ENCODE results near the gene DHRS4L2.
A peak's percentile ranks its signal among the peaks of the same experiment; 100 is the strongest.
"Not testable (repeated sequence)": the region's sequence is repeated elsewhere in the genome, so short reads cannot be mapped to it uniquely, and the experiment has no call there.

DHRS4L2 gene

DNA sequence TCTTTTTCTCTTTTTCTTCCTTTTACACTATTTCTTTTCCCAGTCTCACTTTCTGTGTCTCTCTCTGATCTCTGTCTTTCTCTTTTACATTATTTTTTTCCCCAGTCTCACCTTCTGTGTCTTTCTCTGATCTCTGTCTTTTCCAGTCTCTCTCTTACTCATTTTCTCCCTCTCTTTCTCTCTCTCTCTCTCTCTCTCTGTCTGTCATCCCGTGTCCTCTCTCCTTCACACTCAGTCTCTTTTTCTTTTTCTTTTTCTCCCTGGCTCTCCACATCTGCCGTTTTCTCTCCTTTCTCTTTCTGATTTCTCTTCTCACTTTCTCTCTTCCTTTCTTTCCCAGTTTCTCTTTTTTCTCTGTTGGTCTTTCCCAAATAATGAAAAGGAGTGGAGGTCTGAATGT is 22.3 kb downstream of the DHRS4L2 start:
- DNase-seq (ENCODE audit: insufficient read length, low spot score) (no peak), FAIRE-seq (no peak)
- TF ChIP-seq POLR2A (IDR thresholded peaks at IDR 0.05; ENCODE audit: low read depth, low read length), result no peak

- not testable (repeated sequence) for FAIRE-seq; DNase-seq (ENCODE audit: insufficient read length, low spot score)
Measured at GRCh38 chr14:24012726-24013273, 24.1 kb downstream of the DHRS4L2 start.

DNA sequence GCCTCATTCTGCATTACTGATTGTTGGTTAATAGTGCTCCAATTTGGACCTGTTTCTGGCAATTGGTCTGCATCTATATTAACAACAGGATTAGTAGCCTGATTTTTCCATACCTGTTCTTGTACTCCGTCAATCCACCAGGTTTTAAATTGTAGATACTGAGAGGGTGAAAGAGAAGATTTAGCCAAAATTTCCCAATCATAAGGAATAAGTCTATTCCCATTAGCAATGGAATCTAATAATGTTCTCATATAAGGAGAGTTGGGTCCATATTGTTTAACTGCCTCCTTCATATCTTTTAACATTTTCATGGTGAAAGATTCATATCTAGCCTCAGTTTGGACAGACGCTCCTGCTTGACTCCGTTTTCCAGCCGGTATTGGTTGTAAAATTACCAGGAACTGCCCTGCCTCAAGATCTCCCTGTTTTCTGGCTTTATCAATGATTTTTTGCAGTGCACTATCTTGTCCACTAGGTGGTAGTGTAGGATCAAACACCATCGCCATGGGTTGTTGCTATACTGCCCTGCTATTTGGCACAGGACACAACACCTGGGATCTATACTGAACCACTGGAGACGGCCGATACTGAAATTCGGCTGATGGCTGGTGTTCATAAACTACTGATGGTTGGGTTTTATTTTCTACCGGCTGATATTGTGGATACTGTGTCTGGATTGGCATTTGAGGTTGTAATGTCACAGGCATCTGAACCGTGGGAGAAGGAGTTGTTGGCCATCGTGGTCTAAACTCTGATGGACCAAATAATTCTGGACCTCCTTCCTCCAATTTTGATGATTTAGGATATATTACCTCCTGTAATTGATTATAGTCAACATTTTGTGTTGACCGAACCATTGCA is 25.2 kb downstream of the DHRS4L2 start:
- TF ChIP-seq POLR2A (IDR thresholded peaks at IDR 0.05; ENCODE audit: low read depth, low read length), result no peak
- FAIRE-seq (peak; percentile 41), DNase-seq (ENCODE audit: insufficient read length, low spot score) (peak; percentile 33)

DNA sequence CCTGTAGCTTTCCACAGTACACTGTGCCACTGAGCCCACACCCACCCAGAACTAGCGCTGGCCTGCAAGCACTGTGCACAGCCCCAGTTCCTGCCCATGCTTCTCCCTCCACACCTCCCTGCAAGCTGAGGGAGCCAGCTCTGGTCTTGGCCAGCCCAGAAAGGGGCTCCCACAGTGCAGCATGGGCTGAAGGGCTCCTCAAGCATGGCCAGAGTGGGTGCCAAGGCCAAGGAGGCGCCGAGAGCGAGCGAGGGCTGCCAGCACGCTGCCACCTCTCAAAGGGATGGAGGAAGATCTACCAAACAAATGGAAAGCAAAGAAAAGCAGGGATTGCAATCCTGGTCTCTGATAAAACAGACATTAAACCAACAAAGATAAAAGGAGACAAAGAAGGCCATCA is 27.0 kb downstream of the DHRS4L2 start:
- FAIRE-seq; DNase-seq (ENCODE audit: insufficient read length, low spot score): not testable (repeated sequence)

DNA sequence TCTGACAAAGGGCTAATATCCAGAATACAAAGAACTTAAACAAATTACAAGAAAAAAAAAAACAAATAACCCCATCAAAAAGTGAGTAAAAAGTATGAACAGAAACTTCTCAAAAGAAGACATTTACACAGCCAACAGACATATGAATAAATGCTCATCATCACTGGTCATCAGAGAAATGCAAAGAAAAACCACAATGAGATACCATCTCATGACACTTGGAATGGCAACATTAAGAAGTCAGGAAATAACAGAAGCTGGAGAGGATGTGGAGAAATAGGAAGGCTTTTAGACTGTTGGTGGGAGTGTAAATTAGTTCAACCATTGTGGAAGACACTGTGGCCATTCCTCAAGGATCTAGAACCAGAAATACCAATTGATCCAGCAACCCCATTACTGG is 30.2 kb downstream of the DHRS4L2 start:
- not testable (repeated sequence) for DNase-seq (ENCODE audit: insufficient read length, low spot score); FAIRE-seq

DNA sequence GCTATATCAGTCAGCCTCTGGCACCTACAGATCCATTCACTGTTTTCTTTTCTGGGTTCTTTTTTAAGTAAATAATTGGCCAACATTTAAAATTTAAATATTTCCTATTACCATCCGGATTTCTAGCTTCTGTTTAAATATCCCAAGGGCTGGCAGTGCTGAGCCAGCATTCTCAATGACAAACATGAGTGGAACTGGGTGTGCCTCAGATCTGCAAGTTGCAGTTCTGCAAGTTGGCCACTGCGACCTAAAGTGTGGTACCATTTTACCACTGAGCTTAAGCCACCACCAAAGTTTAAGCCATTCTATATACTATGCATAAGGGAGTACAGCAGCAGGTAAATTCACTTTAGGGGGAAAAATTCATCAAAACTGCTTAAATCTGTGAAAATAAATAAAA is 31.2 kb downstream of the DHRS4L2 start:
- DNase-seq (ENCODE audit: insufficient read length, low spot score), result not testable (repeated sequence)
- peak; percentile 62 for FAIRE-seq

DNA sequence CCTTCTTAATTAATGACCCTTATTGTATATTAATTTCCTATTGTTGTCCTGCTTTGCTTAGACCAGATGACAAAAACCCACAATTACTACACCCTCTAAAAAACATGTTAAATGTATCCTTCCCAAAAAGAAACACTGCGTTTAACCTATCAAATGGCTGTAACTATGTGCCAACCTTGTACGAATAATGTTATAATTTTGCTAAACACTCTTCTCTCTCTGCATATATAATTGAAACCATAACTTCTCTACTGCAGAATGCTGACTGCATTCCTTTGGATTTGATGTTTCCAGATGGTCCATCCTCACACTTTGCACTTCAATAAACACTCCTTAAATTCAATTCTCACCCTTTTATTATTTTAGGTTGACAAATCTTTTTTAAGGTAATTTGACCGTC is 31.8 kb downstream of the DHRS4L2 start:
- not testable (repeated sequence) for FAIRE-seq

GRCh38 chr14:24024939-24025418 is 36.2 kb downstream of the DHRS4L2 start:
- FAIRE-seq; DNase-seq (ENCODE audit: insufficient read length, low spot score): not testable (repeated sequence)

More for the DNA sequence above, 31.8 kb downstream of the DHRS4L2 start:
- not testable (repeated sequence) for DNase-seq (ENCODE audit: insufficient read length, low spot score)

DNA sequence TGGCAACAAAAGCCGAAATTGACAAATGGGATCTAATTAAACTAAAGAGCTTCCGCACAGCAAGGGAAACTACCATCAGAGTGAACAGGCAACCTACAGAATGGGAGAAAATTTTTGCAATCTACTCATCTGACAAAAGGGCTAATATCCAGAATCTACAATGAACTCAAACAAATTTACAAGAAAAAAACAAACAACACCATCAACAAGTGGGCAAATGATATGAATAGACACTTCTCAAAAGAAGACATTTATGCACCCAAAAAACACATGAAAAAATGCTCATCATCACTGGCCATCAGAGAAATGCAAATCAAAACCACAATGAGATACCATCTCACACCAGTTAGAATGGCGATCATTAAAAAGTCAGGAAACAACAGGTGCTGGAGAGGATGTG is 41.0 kb downstream of the DHRS4L2 start:
- FAIRE-seq; DNase-seq (ENCODE audit: insufficient read length, low spot score): not testable (repeated sequence)

DNA sequence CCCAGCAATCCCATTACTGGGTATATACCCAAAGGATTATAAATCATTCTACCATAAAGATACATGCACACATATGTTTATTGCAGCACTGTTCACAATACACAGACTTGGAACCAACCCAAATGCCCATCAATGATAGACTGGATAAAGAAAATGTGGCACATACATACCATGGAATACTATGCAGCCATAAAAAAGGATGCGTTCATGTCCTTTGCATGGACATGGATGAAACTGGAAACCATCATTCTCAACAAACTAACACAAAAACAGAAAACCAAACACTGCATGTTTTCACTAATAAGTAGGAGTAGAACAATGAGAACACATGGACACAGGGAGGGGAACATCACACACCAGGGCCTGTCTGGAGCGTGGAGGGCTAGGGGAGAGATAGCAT is 42.6 kb downstream of the DHRS4L2 start:
- FAIRE-seq, result not testable (repeated sequence)

GRCh38 chr14:24032727-24033418 is 44.1 kb downstream of the DHRS4L2 start:
- DNase-seq (ENCODE audit: insufficient read length, low spot score) (no peak), FAIRE-seq (no peak)
- no peak for TF ChIP-seq POLR2A (IDR thresholded peaks at IDR 0.05; ENCODE audit: low read depth, low read length)

More for the DNA sequence above, 42.6 kb downstream of the DHRS4L2 start:
- DNase-seq (ENCODE audit: insufficient read length, low spot score), result not testable (repeated sequence)

- not testable (repeated sequence) for DNase-seq (ENCODE audit: insufficient read length, low spot score); FAIRE-seq
Measured at GRCh38 chr14:24035769-24036168, 47.0 kb downstream of the DHRS4L2 start.

DNA sequence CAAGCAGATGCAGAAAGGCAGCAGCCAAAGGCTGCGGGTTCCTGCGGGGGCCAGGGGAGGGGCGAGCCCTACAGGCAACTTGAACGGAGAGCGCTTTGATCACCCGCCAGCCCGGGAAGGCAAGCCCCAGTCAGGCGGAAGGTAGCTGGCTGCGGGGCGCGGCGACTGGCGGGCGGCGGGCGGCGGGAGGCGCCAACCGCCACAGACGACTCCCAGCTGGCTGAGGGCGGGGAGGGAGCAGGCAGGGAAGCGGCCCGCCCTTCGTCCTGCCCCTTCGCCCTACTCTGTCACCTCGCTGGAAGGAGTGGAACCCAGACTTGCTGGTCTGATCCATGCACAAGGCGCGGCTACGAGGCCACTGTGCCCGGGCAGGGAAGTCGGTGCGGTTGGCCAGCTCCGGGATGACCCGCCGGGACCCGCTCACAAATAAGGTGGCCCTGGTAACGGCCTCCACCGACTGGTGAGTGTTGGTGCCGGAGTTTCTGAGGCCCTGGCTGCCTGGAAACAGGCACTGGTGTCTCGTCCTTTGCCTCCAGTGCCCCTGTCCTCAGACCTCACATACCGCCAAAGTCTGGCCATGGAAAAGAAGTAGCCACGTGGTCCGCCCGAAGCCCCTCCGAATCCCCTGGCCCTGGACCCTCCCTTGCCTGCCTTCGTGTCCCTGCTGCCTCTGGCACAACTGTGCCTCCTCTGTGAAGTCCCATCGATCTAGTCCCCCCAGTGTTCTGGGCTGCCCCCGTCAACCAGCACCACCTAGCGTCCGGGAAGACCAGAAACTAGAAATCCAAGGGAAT is 47.6 kb downstream of the DHRS4L2 start:
- DNase-seq (ENCODE audit: insufficient read length, low spot score), result peak; percentile 40
- TF ChIP-seq POLR2A (IDR thresholded peaks at IDR 0.05; ENCODE audit: low read depth, low read length), result peak; percentile 62; the same call in 1 of the 2 replicates
- FAIRE-seq, result peak; percentile 80

DNA sequence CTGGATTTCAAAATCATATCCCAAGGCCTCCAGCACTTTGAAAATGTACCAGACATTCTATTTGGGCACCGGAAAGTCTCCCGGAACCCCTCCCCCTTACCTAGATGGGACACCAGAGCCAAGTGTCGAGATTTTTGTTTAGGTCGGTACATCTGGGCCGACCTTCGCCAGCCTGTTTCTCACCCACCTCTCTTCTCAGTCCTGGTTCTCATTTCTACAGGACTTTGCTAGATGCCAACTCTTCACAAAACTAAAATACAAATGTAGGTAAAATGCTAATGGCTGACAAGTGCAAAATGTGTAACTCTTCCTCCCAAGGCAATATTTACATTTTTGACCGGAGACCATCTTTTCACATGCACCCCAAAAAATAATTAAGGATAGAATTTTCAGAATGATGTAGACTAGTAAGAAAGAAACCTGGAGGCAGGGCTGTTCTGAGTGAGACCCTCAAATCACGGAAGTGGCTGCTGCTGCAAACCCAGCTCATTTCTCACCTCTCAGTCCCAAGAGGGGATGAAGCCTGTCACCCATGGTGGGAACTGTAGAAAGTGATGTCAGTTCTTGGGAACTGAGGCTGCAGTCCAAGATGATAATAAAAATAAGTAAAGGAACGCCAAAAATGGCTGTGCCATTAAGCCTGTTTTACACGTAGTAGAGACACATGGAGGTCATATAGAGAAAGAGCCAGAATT is 48.4 kb downstream of the DHRS4L2 start:
- not testable (repeated sequence) for FAIRE-seq; DNase-seq (ENCODE audit: insufficient read length, low spot score)

Data from H54 (cell line).